ENCODE measurements around the gene ERVK3-1.

ERVK3-1 gene

GRCh38 chr19:58364146-58364545 is 59.0 kb downstream of the ERVK3-1 start:
- no peak for DNase-seq (ENCODE audit: low read depth in 2 of 2)
